PC-3 (cell line): ENCODE data around the gene CUEDC1. TPM values are rescaled to one million over a fixed set of nuclear protein-coding genes. Genes with fewer than 3 reads are reported as not detected.
A peak's percentile ranks its signal among the peaks of the same experiment; 100 is the strongest.

Experiments used
- ATAC-seq: fragments of 200-7000 bp; cut with Tn5 transposase; 2 replicates; pipeline ENCODE4 v1.9.1; 2020; ENCODE audit warnings: mild to moderate bottlenecking, moderate library complexity
- Bru-seq: library from RNA; stranded (reverse); fragments of 400-500 nt; gene quantifications from one replicate; lab custom pipeline; 2021; lab: Mats Ljungman, UMichigan
- BruChase-seq, 2 experiments: library from RNA; stranded (reverse); fragments of 400-500 nt; gene quantifications; one replicate each; lab custom pipeline; 2021; lab: Mats Ljungman, UMichigan
- BruUV-seq: library from RNA; stranded (reverse); fragments of 400-500 nt; replicated peaks from 2 replicates; lab custom pipeline; 2021; lab: Mats Ljungman, UMichigan
- CTCF ChIA-PET: fragments of 300-600 bp; sonication (Branson Sonifier 250); formaldehyde crosslinking; loops from one replicate; lab custom pipeline; 2022; ENCODE audit warnings: antibody characterized with exemption; lab: Charles Lee
- POLR2A ChIA-PET: fragments of 300-600 bp; sonication (Branson Sonifier 250); formaldehyde crosslinking; loops from one replicate; lab custom pipeline; 2022; ENCODE audit warnings: antibody characterized with exemption; ENCODE audit not compliant: unreplicated experiment; lab: Charles Lee
- DNase-seq: peaks from one replicate; pipeline ENCODE4 v3.0.0-alpha.2; 2015
- H2AFZ ChIP-seq: fragments of 300-600 bp; sonication (generic); 2 replicates; pipeline ENCODE4 v1.6.0; 2016; ENCODE audit warnings: antibody characterized with exemption, low read length
- H3F3A ChIP-seq: fragments of 300-600 bp; sonication (generic); one replicate; pipeline ENCODE4 v1.6.0; 2017; ENCODE audit warnings: antibody characterized with exemption, low read length, control low read depth, mild to moderate bottlenecking; ENCODE audit not compliant: unreplicated experiment
- H3K27ac ChIP-seq: fragments of 300-600 bp; sonication (generic); 2 replicates; pipeline ENCODE4 v1.5.1; 2016; ENCODE audit warnings: mild to moderate bottlenecking, low read length
- H3K27me3 ChIP-seq: fragments of 300-600 bp; sonication (generic); 2 replicates; pipeline ENCODE4 v1.6.1; 2016; ENCODE audit warnings: low read length, mixed read lengths
- H3K36me3 ChIP-seq: fragments of 300-600 bp; sonication (generic); 2 replicates; pipeline ENCODE4 v1.6.1; 2016; ENCODE audit warnings: low read depth, mixed run types, low read length, mixed read lengths
- H3K4me1 ChIP-seq: fragments of 300-600 bp; sonication (generic); 2 replicates; pipeline ENCODE4 v1.5.1; 2016; ENCODE audit warnings: low read length; ENCODE audit not compliant: insufficient read depth
- H3K4me2 ChIP-seq: fragments of 300-600 bp; sonication (generic); 2 replicates; pipeline ENCODE4 v1.6.0; 2016; ENCODE audit warnings: low read length
- H3K4me3 ChIP-seq: fragments of 300-600 bp; sonication (generic); 2 replicates; pipeline ENCODE4 v1.5.1; 2016; ENCODE audit warnings: mild to moderate bottlenecking, low read length, mixed read lengths
- H3K79me2 ChIP-seq: fragments of 300-600 bp; sonication (generic); 2 replicates; pipeline ENCODE4 v1.6.1; 2017; ENCODE audit warnings: low read length, mixed read lengths
- H3K9ac ChIP-seq: fragments of 300-600 bp; sonication (generic); 2 replicates; pipeline ENCODE4 v1.6.0; 2016; ENCODE audit warnings: mild to moderate bottlenecking, low read length
- H3K9me2 ChIP-seq: fragments of 300-600 bp; sonication (generic); replicated peaks from 2 replicates; pipeline ENCODE4 v1.6.1; 2016; ENCODE audit warnings: mixed run types, low read length, mixed read lengths
- H3K9me3 ChIP-seq: fragments of 300-600 bp; sonication (generic); 2 replicates; pipeline ENCODE4 v1.6.1; 2016; ENCODE audit warnings: low read length, mixed read lengths
- H4K20me1 ChIP-seq: fragments of 300-600 bp; sonication (generic); 2 replicates; pipeline ENCODE4 v1.6.1; 2016; ENCODE audit warnings: low read length, mixed read lengths
- CTCF ChIP-seq: fragments of 300-600 bp; sonication (generic); conservative IDR thresholded peaks from 2 replicates; pipeline ENCODE4 v1.5.1; 2017; ENCODE audit warnings: antibody characterized with exemption, low read depth, mild to moderate bottlenecking, low read length
- EZH2 ChIP-seq: fragments of 300-600 bp; sonication (generic); IDR thresholded peaks from one replicate; pipeline ENCODE4 v1.6.1; 2017; ENCODE audit warnings: antibody characterized with exemption, mild to moderate bottlenecking, low read length; ENCODE audit not compliant: unreplicated experiment
- EZH2phosphoT487 ChIP-seq: fragments of 300-600 bp; sonication (generic); IDR thresholded peaks from 2 replicates; pipeline ENCODE4 v1.6.1; 2018; ENCODE audit warnings: mild to moderate bottlenecking, antibody characterized with exemption, low read length, borderline replicate concordance
- intact Hi-C: fragments of 100-400 bp; cut with micrococcal nuclease; formaldehyde crosslinking; loops from 2 replicates; pipeline ENCODE4 v1.9.0; 2023
- long read RNA-seq: library from polyadenylated mRNA; unstranded; transcript quantifications from one replicate; pipeline ENCODE4 v2.0.0, GENCODE V29; 2021; ENCODE audit not compliant: unreplicated experiment
- total RNA-seq: library from RNA; depleted of rRNA; stranded (reverse); fragments of >200 nt; gene quantifications from 2 replicates; pipeline ENCODE4 v1.2.3, GENCODE V29; 2014; rRNA removed

The CUEDC1 gene, protein sequence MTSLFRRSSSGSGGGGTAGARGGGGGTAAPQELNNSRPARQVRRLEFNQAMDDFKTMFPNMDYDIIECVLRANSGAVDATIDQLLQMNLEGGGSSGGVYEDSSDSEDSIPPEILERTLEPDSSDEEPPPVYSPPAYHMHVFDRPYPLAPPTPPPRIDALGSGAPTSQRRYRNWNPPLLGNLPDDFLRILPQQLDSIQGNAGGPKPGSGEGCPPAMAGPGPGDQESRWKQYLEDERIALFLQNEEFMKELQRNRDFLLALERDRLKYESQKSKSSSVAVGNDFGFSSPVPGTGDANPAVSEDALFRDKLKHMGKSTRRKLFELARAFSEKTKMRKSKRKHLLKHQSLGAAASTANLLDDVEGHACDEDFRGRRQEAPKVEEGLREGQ
- total RNA-seq (31.6 and 53.4 TPM in 2 replicates), Bru-seq, nascent RNA (percentile 85 among the genes with signal in this experiment), BruChase-seq, experiment 1, labeled RNA remaining after a 6-hour chase (percentile 82 among the genes with signal in this experiment), BruChase-seq, experiment 2, labeled RNA remaining after a 2-hour chase (percentile 85 among the genes with signal in this experiment)
- long read RNA-seq, transcript CUEDC1-206 (11 exons, 3,621 nt), result major isoform, 42 of 197 reads
- long read RNA-seq, transcript CUEDC1-204 (2 exons, 707 nt), result minor isoform, 29 of 197 reads
- long read RNA-seq, partial matches to known transcripts, result 28 of 197 reads
- long read RNA-seq, other reads (novel, unspliced or antisense), result 94 of 197 reads

DNA sequence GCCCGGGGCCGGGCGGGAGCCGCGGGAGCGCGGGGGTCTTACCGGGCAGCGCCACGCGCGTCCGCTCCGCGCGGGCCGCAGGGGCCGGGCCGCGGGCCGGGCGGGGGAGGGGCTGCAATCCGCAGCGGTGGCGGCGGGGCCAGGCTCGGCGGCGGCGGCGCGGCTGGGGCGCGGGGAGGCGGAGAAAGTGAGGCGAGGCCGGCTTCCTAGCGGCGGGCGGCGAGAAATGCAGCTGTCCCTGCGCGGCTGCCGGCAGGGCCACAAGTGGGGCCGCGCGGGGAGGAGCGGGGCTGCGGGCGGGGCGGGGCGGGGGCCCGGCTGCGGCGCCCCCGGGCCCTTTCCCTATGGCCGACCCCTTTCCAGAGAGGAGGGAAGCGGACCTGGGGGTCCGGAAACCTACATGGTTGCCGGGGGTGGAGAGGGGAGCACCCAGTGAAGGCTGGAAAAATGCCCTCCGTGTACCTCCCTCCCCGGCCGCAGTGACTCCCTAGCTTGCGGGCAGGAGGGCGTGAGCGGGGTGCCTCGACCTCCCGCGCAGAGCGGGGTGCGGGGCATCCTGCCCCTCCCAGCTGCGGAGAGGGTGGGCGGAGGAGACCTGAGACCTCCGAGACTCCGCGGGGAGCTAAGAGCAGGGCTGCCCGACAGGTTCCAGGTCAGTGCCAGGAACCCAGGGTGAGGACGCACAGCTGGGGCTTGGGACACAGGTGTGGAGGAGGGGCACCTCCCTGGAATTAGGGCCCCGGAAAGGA, at the start of gene CUEDC1:
Gene CUEDC1 (minus strand): TSS at position 230 of the 749 bp plus-strand sequence. CDS start 69,848 bp downstream, outside the sequence.
- no TSS peak for BruUV-seq
- Histone ChIP-seq H3K9me3 (no peaks in the 10 kb centered on the region), H2AFZ (peak within 1 kb of the TSS; percentile 80), H3K79me2 (peaks cover 49% of the 10 kb centered on the region), H3K4me1 (peaks cover 47% of the 10 kb centered on the region), H4K20me1 (no peaks in the 10 kb centered on the region), H3K9ac (peak within 1 kb of the TSS; percentile 92), H3F3A (no peaks in the 10 kb centered on the region), H3K27me3 (no peaks in the 10 kb centered on the region), H3K4me2 (peak within 1 kb of the TSS; percentile 100), H3K9me2 (no peaks in the 10 kb centered on the region), H3K36me3 (no peaks in the 10 kb centered on the region), H3K27ac (peak within 1 kb of the TSS; percentile 73), H3K4me3 (peak within 1 kb of the TSS; percentile 86)
- POLR2A ChIA-PET, result interaction anchor here (0.6 to 1.1 kb wide), 5 partner anchors 9 to 1904 kb away, joined by 3 to 6 read pairs (median 3); no protein-coding TSS in a partner anchor
- DNase-seq, result peak; percentile 74
- peak; percentile 75 for ATAC-seq
- CTCF ChIA-PET, result interaction anchor here (0.5 to 1.3 kb wide), 7 partner anchors 8 to 181 kb away, joined by 3 to 4 read pairs (median 4); no protein-coding TSS in a partner anchor
- intact Hi-C loops, result no loop called here
- no peak for TF ChIP-seq CTCF
- no peak for TF ChIP-seq EZH2phosphoT487
- TF ChIP-seq EZH2, result no peak

DNA sequence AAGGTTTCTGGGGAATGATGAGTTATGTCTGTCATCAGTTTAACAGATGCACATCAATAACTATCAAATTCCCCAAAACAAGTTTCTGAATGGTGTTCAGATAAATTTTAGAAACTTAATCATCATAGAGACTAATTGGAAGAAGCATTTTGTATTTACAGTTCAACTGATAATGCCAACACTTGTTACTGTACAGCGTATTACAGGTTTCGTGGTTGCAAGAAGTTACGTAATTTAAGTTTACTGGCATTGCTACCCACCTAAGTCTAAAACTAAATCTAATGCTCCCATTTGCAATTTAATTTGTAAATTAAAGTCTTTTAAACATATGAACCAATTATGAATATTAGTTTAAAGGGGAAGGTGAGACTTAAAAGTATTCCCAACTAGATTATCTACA, 48.8 kb upstream of the CUEDC1 start:
- Histone ChIP-seq H3K36me3 (peaks cover 65% of the 10 kb centered on the region), H3K9ac (peak overlapping the region; percentile 98; the same call in 1 of the 2 replicates), H3F3A (peaks cover 33% of the 10 kb centered on the region), H3K27ac (no peak overlapping the region), H3K4me3 (peak overlapping the region; percentile 96), H3K4me1 (peaks cover 30% of the 10 kb centered on the region), H4K20me1 (peaks cover 65% of the 10 kb centered on the region), H3K79me2 (peaks cover 65% of the 10 kb centered on the region), H3K4me2 (peak overlapping the region; percentile 95), H2AFZ (no peak overlapping the region), H3K9me3 (no peaks in the 10 kb centered on the region), H3K9me2 (no peaks in the 10 kb centered on the region), H3K27me3 (no peaks in the 10 kb centered on the region)
- no TSS peak for BruUV-seq
- ChIA-PET CTCF (no interaction called here), POLR2A (no interaction called here)
- intact Hi-C loops, result no loop called here
- DNase-seq (no peak), ATAC-seq (no peak)
- TF ChIP-seq CTCF (no peak), EZH2 (no peak), EZH2phosphoT487 (no peak)
